HCT116 (cell line): ENCODE measurements around the gene HMCN2. TPM values are rescaled to one million over a fixed set of nuclear protein-coding genes. Genes with fewer than 3 reads are reported as not detected.

ENCODE experiments used
- ATAC-seq: fragments of 200-7000 bp; cut with Tn5 transposase; 2 replicates; pipeline ENCODE4 v1.9.1; 2020; ENCODE audit warnings: mild to moderate bottlenecking, moderate library complexity
- BruUV-seq: library from RNA; stranded (reverse); fragments of 400-500 nt; replicated peaks from 2 replicates; lab custom pipeline; 2021; lab: Mats Ljungman, UMichigan
- CTCF ChIA-PET: fragments of 300-600 bp; sonication (Branson Sonifier 250); formaldehyde crosslinking; loops from one replicate; lab custom pipeline; 2021; ENCODE audit warnings: antibody characterized with exemption; lab: Charles Lee
- POLR2A ChIA-PET: fragments of 300-600, 350-600 bp; sonication (Branson Sonifier 250); formaldehyde crosslinking; loops from one replicate; lab custom pipeline; 2021; ENCODE audit warnings: antibody characterized with exemption; lab: Charles Lee
- RAD21 ChIA-PET, 2 experiments: fragments of 300-600 bp; sonication (Branson Sonifier 250); formaldehyde crosslinking; loops; one replicate each; lab custom pipeline; 2023; ENCODE audit warnings: low total read pairs in 2 of 2; ENCODE audit not compliant: uncharacterized antibody in 2 of 2, unreplicated experiment in 2 of 2, low non-redundant PET in 1 of 2; lab: Charles Lee
- DNase-seq: peaks from one replicate; pipeline ENCODE4 v3.0.0-alpha.2; 2010; ENCODE audit warnings: low read depth, low spot score
- H2AFZ ChIP-seq: fragments of 200-600 bp; shearing (Covaris generic), sonication (generic); 2 replicates; pipeline ENCODE4 v1.6.1; 2017; ENCODE audit warnings: low read depth, mixed run types, mixed read lengths, antibody characterized with exemption, low read length; ENCODE audit not compliant: poor library complexity, severe bottlenecking
- H3K27ac ChIP-seq: 2 replicates; pipeline ENCODE4 v1.5.1; 2012; ENCODE audit warnings: low read depth, low read length
- H3K27me3 ChIP-seq: fragments of 200-600 bp; sonication (generic); 2 replicates; pipeline ENCODE4 v1.6.1; 2016; ENCODE audit warnings: mixed run types, low read length, mixed read lengths; ENCODE audit not compliant: insufficient read depth
- H3K36me3 ChIP-seq, 2 experiments: fragments of 200-500 bp in 1 of 2; fragments of 200-600 bp in 1 of 2; sonication (Bioruptor generic) in 1 of 2; sonication (generic) in 1 of 2; 2 replicates each; pipeline versions ENCODE4 v1.5.1 to v1.6.1; 2014 to 2016; ENCODE audit warnings: low read length in 2 of 2, inconsistent platforms in 1 of 2, mixed read lengths in 1 of 2, mixed run types in 1 of 2; ENCODE audit not compliant: insufficient read depth in 2 of 2, control insufficient read depth in 1 of 2
- H3K4me1 ChIP-seq, 2 experiments: fragments of 200-600 bp in 1 of 2; sonication (generic) in 1 of 2; 2 replicates each; pipeline versions ENCODE4 v1.5.1 to v1.6.1; 2012 to 2017; ENCODE audit warnings: low read length in 2 of 2, inconsistent platforms in 1 of 2, mild to moderate bottlenecking in 1 of 2, mixed read lengths in 1 of 2, mixed run types in 1 of 2, moderate library complexity in 1 of 2; ENCODE audit not compliant: insufficient read depth in 2 of 2, control insufficient read depth in 1 of 2
- H3K4me2 ChIP-seq: fragments of 200-600 bp; sonication (generic); 2 replicates; pipeline ENCODE4 v1.6.1; 2017; ENCODE audit warnings: mixed run types, low read length, mixed read lengths
- H3K4me3 ChIP-seq, 2 experiments: fragments of 200-600 bp in 1 of 2; sonication (generic) in 1 of 2; replicated peaks in 1 of 2; 2 replicates each; pipeline ENCODE4 v1.5.1; 2011 to 2016; ENCODE audit warnings: low read length in 2 of 2, control low read depth in 1 of 2, low read depth in 1 of 2, mild to moderate bottlenecking in 1 of 2, mixed read lengths in 1 of 2, mixed run types in 1 of 2
- H3K79me2 ChIP-seq: fragments of 200-600 bp; sonication (generic); 2 replicates; pipeline ENCODE4 v1.6.1; 2017; ENCODE audit warnings: mild to moderate bottlenecking, mixed run types, low read length, moderate library complexity, mixed read lengths; ENCODE audit not compliant: insufficient read depth
- H3K9ac ChIP-seq: fragments of 200-600 bp; sonication (generic); 2 replicates; pipeline ENCODE4 v1.6.1; 2016; ENCODE audit warnings: low read length, mixed read lengths
- H3K9me2 ChIP-seq: fragments of 200-600 bp; sonication (generic), shearing (Covaris generic); 2 replicates; pipeline ENCODE4 v1.6.1; 2017; ENCODE audit warnings: mixed run types, mild to moderate bottlenecking, moderate library complexity; ENCODE audit not compliant: insufficient read depth
- H3K9me3 ChIP-seq, 2 experiments: fragments of 200-500 bp in 1 of 2; fragments of 200-600 bp in 1 of 2; sonication (Bioruptor generic) in 1 of 2; sonication (generic) in 1 of 2; 2 replicates each; pipeline ENCODE4 v1.6.1; 2014 to 2017; ENCODE audit warnings: low read length in 2 of 2, mixed read lengths in 2 of 2, inconsistent platforms in 1 of 2, low read depth in 1 of 2, mild to moderate bottlenecking in 1 of 2, mixed run types in 1 of 2, moderate library complexity in 1 of 2; ENCODE audit not compliant: control insufficient read depth in 1 of 2, insufficient read depth in 1 of 2
- H4K20me1 ChIP-seq: fragments of 200-600 bp; sonication (generic), shearing (Covaris generic); 2 replicates; pipeline ENCODE4 v1.6.1; 2017; ENCODE audit warnings: mixed run types, mild to moderate bottlenecking, moderate library complexity; ENCODE audit not compliant: insufficient read depth
- EGR1 ChIP-seq: IDR thresholded peaks from 2 replicates; pipeline ENCODE4 v1.6.1; 2012; ENCODE audit warnings: low read depth
- ELF1 ChIP-seq: IDR thresholded peaks from 2 replicates; pipeline ENCODE4 v1.6.1; 2012; ENCODE audit warnings: low read depth, borderline replicate concordance
- EZH2 ChIP-seq: fragments of 200-600 bp; sonication (generic); IDR thresholded peaks from 2 replicates; pipeline ENCODE4 v1.6.1; 2017; ENCODE audit warnings: antibody characterized with exemption, mixed run types
- EZH2phosphoT487 ChIP-seq: fragments of 200-600 bp; IDR thresholded peaks from 2 replicates; pipeline ENCODE4 v1.6.1; 2018; ENCODE audit warnings: antibody characterized with exemption, borderline replicate concordance
- FOSL1 ChIP-seq: IDR thresholded peaks from 2 replicates; pipeline ENCODE4 v1.6.1; 2012; ENCODE audit warnings: low read depth
- JUND ChIP-seq: IDR thresholded peaks from 2 replicates; pipeline ENCODE4 v1.6.1; 2012
- POLR2A ChIP-seq: IDR thresholded peaks from 2 replicates; pipeline ENCODE4 v1.7.0; 2011; ENCODE audit warnings: borderline replicate concordance; ENCODE audit not compliant: insufficient read depth, insufficient read length; ENCODE audit errors: extremely low read depth
- POLR2AphosphoS5 ChIP-seq: IDR thresholded peaks from 2 replicates; pipeline ENCODE4 v1.6.1; 2011; ENCODE audit warnings: mild to moderate bottlenecking, low read depth, low read length, moderate library complexity
- RAD21 ChIP-seq: IDR thresholded peaks from 2 replicates; pipeline ENCODE4 v1.6.1; 2012; ENCODE audit warnings: low read depth, mild to moderate bottlenecking
- SP1 ChIP-seq: IDR thresholded peaks from 2 replicates; pipeline ENCODE4 v1.6.1; 2012; ENCODE audit warnings: low read depth
- SRF ChIP-seq: IDR thresholded peaks from 2 replicates; pipeline ENCODE4 v1.6.1; 2012; ENCODE audit warnings: low read depth
- TCF7L2 ChIP-seq: IDR thresholded peaks from 2 replicates; pipeline ENCODE4 v1.7.0; 2011; ENCODE audit warnings: borderline replicate concordance, inconsistent platforms; ENCODE audit not compliant: insufficient read depth, insufficient read length; ENCODE audit errors: extremely low read depth
- ZFX ChIP-seq: fragments of 450-650 bp; IDR thresholded peaks from 2 replicates; pipeline ENCODE4 v1.6.1; 2017
- ZNF274 ChIP-seq: fragments of 200-500 bp; sonication (Bioruptor generic); IDR thresholded peaks from 2 replicates; pipeline ENCODE4 v1.6.1; 2014; ENCODE audit warnings: mild to moderate bottlenecking, low read depth, low read length, inconsistent platforms
- intact Hi-C: fragments of 100-400 bp; cut with micrococcal nuclease; formaldehyde crosslinking; loops from 2 replicates; pipeline ENCODE4 v1.10.0; 2022
- total RNA-seq: library from RNA; stranded (reverse); gene quantifications from one replicate; pipeline ENCODE4 v1.2.1, GENCODE V29; 2021; ENCODE audit not compliant: unreplicated experiment
- TF ChIP-seq, protein P1 (sequence below): IDR thresholded peaks from 2 replicates; pipeline ENCODE4 v1.6.1; 2012
- TF ChIP-seq, protein P2 (sequence below): IDR thresholded peaks from 2 replicates; pipeline ENCODE4 v1.6.1; 2011; ENCODE audit warnings: mild to moderate bottlenecking, low read length, moderate library complexity; ENCODE audit not compliant: insufficient replicate concordance; ENCODE audit errors: extremely low read depth
- TF ChIP-seq, protein P3 (sequence below): IDR thresholded peaks from 2 replicates; pipeline ENCODE4 v1.6.1; 2012
- TF ChIP-seq, protein P4 (sequence below): IDR thresholded peaks from 2 replicates; pipeline ENCODE4 v1.6.1; 2012; ENCODE audit warnings: low read depth
- TF ChIP-seq, protein P5 (sequence below), 3 experiments: fragments of 200-600 bp in 1 of 3; sonication (generic) in 1 of 3; IDR thresholded peaks in 2 of 3; conservative IDR thresholded peaks in 1 of 3; 2 replicates each; pipeline ENCODE4 v1.5.1; 2012 to 2017; ENCODE audit warnings: low read depth in 2 of 3, low read length in 2 of 3, antibody characterized with exemption in 1 of 3, borderline replicate concordance in 1 of 3, control low read depth in 1 of 3, mild to moderate bottlenecking in 1 of 3, mixed read lengths in 1 of 3, mixed run types in 1 of 3, moderate library complexity in 1 of 3; ENCODE audit not compliant: insufficient read depth in 1 of 3

Gene HMCN2
- total RNA-seq, 1 experiment from 2014 or later: 0.22 TPM

DNA sequence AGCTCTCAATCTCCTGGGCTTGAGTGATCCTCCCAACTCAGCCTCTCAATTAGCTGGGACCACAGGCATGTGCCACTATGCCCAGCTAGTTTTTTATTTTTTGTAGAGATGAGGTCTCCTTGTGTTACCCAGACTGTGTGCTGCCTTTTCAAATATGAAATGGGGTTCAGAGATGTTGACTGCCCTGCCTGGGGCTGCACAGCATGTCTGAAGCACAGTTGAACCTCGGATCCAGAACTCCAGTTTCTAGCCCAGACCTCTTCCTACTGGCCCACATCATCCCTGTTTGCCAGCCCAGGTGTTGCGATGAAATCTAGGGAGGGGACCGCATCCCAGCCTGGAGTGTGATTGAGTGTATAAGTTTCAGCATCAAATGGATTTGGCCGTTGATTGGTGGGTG lies 69.4 kb downstream of the HMCN2 start:
- H3K4me1 ChIP-seq: peaks cover 0 to 4% of the 10 kb centered on the region in 2 experiments; a peak in 2 of 4 replicates
- no peak overlapping the region for H3K4me3 ChIP-seq
- ChIA-PET RAD21 (no interaction called here), CTCF (no interaction called here), POLR2A (no interaction called here)
- no peak overlapping the region for H3K4me2 ChIP-seq
- BruUV-seq: no TSS peak
- no peaks in the 10 kb centered on the region for H3K79me2 ChIP-seq
- H3K9ac ChIP-seq: no peak overlapping the region
- H2AFZ ChIP-seq: no peak overlapping the region
- intact Hi-C loops: no loop called here
- ATAC-seq: no peak
- no peaks in the 10 kb centered on the region for H4K20me1 ChIP-seq
- TF ChIP-seq EGR1: no peak
- no peak for TF ChIP-seq ZNF274
- no peak for TF ChIP-seq SP1
- TF ChIP-seq, protein P1, sequence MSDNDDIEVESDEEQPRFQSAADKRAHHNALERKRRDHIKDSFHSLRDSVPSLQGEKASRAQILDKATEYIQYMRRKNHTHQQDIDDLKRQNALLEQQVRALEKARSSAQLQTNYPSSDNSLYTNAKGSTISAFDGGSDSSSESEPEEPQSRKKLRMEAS: no peak
- TF ChIP-seq JUND: no peak
- no peak for TF ChIP-seq SRF
- no peak for TF ChIP-seq POLR2AphosphoS5
- TF ChIP-seq, protein P2, sequence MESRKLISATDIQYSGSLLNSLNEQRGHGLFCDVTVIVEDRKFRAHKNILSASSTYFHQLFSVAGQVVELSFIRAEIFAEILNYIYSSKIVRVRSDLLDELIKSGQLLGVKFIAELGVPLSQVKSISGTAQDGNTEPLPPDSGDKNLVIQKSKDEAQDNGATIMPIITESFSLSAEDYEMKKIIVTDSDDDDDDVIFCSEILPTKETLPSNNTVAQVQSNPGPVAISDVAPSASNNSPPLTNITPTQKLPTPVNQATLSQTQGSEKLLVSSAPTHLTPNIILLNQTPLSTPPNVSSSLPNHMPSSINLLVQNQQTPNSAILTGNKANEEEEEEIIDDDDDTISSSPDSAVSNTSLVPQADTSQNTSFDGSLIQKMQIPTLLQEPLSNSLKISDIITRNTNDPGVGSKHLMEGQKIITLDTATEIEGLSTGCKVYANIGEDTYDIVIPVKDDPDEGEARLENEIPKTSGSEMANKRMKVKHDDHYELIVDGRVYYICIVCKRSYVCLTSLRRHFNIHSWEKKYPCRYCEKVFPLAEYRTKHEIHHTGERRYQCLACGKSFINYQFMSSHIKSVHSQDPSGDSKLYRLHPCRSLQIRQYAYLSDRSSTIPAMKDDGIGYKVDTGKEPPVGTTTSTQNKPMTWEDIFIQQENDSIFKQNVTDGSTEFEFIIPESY: no peak
- TF ChIP-seq FOSL1: no peak
- no peak for TF ChIP-seq ZFX
- TF ChIP-seq EZH2phosphoT487: no peak
- no peak for TF ChIP-seq TCF7L2
- no peak for TF ChIP-seq POLR2A
- no peak for TF ChIP-seq EZH2
- TF ChIP-seq, protein P3, sequence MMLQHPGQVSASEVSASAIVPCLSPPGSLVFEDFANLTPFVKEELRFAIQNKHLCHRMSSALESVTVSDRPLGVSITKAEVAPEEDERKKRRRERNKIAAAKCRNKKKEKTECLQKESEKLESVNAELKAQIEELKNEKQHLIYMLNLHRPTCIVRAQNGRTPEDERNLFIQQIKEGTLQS: no peak
- TF ChIP-seq, protein P4, sequence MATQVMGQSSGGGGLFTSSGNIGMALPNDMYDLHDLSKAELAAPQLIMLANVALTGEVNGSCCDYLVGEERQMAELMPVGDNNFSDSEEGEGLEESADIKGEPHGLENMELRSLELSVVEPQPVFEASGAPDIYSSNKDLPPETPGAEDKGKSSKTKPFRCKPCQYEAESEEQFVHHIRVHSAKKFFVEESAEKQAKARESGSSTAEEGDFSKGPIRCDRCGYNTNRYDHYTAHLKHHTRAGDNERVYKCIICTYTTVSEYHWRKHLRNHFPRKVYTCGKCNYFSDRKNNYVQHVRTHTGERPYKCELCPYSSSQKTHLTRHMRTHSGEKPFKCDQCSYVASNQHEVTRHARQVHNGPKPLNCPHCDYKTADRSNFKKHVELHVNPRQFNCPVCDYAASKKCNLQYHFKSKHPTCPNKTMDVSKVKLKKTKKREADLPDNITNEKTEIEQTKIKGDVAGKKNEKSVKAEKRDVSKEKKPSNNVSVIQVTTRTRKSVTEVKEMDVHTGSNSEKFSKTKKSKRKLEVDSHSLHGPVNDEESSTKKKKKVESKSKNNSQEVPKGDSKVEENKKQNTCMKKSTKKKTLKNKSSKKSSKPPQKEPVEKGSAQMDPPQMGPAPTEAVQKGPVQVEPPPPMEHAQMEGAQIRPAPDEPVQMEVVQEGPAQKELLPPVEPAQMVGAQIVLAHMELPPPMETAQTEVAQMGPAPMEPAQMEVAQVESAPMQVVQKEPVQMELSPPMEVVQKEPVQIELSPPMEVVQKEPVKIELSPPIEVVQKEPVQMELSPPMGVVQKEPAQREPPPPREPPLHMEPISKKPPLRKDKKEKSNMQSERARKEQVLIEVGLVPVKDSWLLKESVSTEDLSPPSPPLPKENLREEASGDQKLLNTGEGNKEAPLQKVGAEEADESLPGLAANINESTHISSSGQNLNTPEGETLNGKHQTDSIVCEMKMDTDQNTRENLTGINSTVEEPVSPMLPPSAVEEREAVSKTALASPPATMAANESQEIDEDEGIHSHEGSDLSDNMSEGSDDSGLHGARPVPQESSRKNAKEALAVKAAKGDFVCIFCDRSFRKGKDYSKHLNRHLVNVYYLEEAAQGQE: no peak
- no peak for TF ChIP-seq ELF1
- TF ChIP-seq RAD21: no peak
- TF ChIP-seq, protein P5, sequence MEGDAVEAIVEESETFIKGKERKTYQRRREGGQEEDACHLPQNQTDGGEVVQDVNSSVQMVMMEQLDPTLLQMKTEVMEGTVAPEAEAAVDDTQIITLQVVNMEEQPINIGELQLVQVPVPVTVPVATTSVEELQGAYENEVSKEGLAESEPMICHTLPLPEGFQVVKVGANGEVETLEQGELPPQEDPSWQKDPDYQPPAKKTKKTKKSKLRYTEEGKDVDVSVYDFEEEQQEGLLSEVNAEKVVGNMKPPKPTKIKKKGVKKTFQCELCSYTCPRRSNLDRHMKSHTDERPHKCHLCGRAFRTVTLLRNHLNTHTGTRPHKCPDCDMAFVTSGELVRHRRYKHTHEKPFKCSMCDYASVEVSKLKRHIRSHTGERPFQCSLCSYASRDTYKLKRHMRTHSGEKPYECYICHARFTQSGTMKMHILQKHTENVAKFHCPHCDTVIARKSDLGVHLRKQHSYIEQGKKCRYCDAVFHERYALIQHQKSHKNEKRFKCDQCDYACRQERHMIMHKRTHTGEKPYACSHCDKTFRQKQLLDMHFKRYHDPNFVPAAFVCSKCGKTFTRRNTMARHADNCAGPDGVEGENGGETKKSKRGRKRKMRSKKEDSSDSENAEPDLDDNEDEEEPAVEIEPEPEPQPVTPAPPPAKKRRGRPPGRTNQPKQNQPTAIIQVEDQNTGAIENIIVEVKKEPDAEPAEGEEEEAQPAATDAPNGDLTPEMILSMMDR (IDR thresholded peaks at IDR 0.05 in 2 of 3, conservative IDR thresholded peaks at IDR 0.05 in 1 of 3; ENCODE audit: borderline replicate concordance in 1 of 3, insufficient read depth in 1 of 3, low read depth in 2 of 3, low read length in 2 of 3): no peak
- H3K27me3 ChIP-seq: peaks cover 9% of the 10 kb centered on the region; the same call in 1 of the 2 replicates
- no peaks in the 10 kb centered on the region for H3K36me3 ChIP-seq
- no peaks in the 10 kb centered on the region for H3K9me3 ChIP-seq
- no peak overlapping the region for H3K27ac ChIP-seq
- H3K9me2 ChIP-seq: no peaks in the 10 kb centered on the region
- DNase-seq: no peak
